GM12878 (cell line): Measurements from ENCODE around the gene LENEP. TPM values are rescaled to one million over a fixed set of nuclear protein-coding genes. Genes with fewer than 3 reads are reported as not detected.

Source experiments
- BMI1 ChIP-seq: fragments of 450-650 bp; IDR thresholded peaks from 2 replicates; pipeline ENCODE4 v1.6.1; 2016; ENCODE audit warnings: mild to moderate bottlenecking, moderate library complexity, borderline replicate concordance
- CREB1 ChIP-seq: IDR thresholded peaks from 2 replicates; pipeline ENCODE4 v1.6.1; 2012; ENCODE audit warnings: low read depth, mild to moderate bottlenecking, inconsistent platforms
- EGR1 ChIP-seq, 2 experiments: IDR thresholded peaks; 1 replicate in 1 of 2; 2 replicates in 1 of 2; pipeline ENCODE4 v1.6.1; 2011 to 2012; ENCODE audit warnings: low read depth in 2 of 2, low read length in 2 of 2, borderline replicate concordance in 1 of 2, mild to moderate bottlenecking in 1 of 2, moderate library complexity in 1 of 2
- EP300 ChIP-seq, 2 experiments: fragments of 150-350 bp in 1 of 2; IDR thresholded peaks; 2 replicates each; pipeline ENCODE4 v1.6.1; 2011 to 2012; ENCODE audit warnings: low read depth in 2 of 2, low read length in 2 of 2, borderline replicate concordance in 1 of 2, improper control_type of control experiment in 1 of 2, inconsistent platforms in 1 of 2; ENCODE audit not compliant: control insufficient read depth in 1 of 2
- GATAD2B ChIP-seq: fragments of 450-650 bp; conservative IDR thresholded peaks from 2 replicates; pipeline ENCODE4 v1.6.1; 2017; ENCODE audit warnings: low read depth, mild to moderate bottlenecking, moderate library complexity
- HDGF ChIP-seq: fragments of 450-650 bp; IDR thresholded peaks from 2 replicates; pipeline ENCODE4 v1.6.1; 2016; ENCODE audit warnings: antibody characterized with exemption
- IKZF1 ChIP-seq: fragments of 450-650 bp; conservative IDR thresholded peaks from 2 replicates; pipeline ENCODE4 v1.6.1; 2017; ENCODE audit warnings: antibody characterized with exemption, mild to moderate bottlenecking
- LARP7 ChIP-seq: fragments of 450-650 bp; IDR thresholded peaks from 2 replicates; pipeline ENCODE4 v1.6.1; 2017; ENCODE audit warnings: mild to moderate bottlenecking
- MTA2 ChIP-seq: fragments of 450-650 bp; IDR thresholded peaks from 2 replicates; pipeline ENCODE4 v1.6.1; 2016; ENCODE audit warnings: low read depth, mild to moderate bottlenecking, moderate library complexity
- POLR2A ChIP-seq: IDR thresholded peaks from 2 replicates; pipeline ENCODE4 v1.6.1; 2011; ENCODE audit warnings: low read depth, mild to moderate bottlenecking, low read length
- POLR2AphosphoS2 ChIP-seq: IDR thresholded peaks from 2 replicates; pipeline ENCODE4 v1.6.1; 2011; ENCODE audit warnings: low read depth, mild to moderate bottlenecking, low read length, improper control_type of control experiment, moderate library complexity
- RAD21 ChIP-seq: IDR thresholded peaks from 2 replicates; pipeline ENCODE4 v1.6.1; 2011; ENCODE audit warnings: mild to moderate bottlenecking, low read depth, low read length, moderate library complexity; ENCODE audit not compliant: insufficient read depth
- RAD51 ChIP-seq: fragments of 450-650 bp; IDR thresholded peaks from 2 replicates; pipeline ENCODE4 v1.6.1; 2016; ENCODE audit warnings: moderate library complexity, mild to moderate bottlenecking, inconsistent platforms
- SMARCA5 ChIP-seq: fragments of 450-650 bp; IDR thresholded peaks from 2 replicates; pipeline ENCODE4 v1.6.1; 2017; ENCODE audit warnings: mild to moderate bottlenecking
- SMC3 ChIP-seq: IDR thresholded peaks from 2 replicates; pipeline ENCODE4 v1.6.1; 2011; ENCODE audit warnings: low read length, improper control_type of control experiment, borderline replicate concordance
- SREBF2 ChIP-seq: IDR thresholded peaks from 2 replicates; pipeline ENCODE4 v1.6.1; 2012; ENCODE audit warnings: mild to moderate bottlenecking, low read length
- SUZ12 ChIP-seq: fragments of 200-600 bp; sonication (generic); IDR thresholded peaks from one replicate; pipeline ENCODE4 v1.6.1; 2018; ENCODE audit warnings: antibody characterized with exemption, mild to moderate bottlenecking; ENCODE audit not compliant: unreplicated experiment
- TBL1XR1 ChIP-seq: IDR thresholded peaks from 2 replicates; pipeline ENCODE4 v1.6.1; 2012; ENCODE audit warnings: low read depth, low read length, improper control_type of control experiment
- TCF3 ChIP-seq: IDR thresholded peaks from 2 replicates; pipeline ENCODE4 v1.6.1; 2012; ENCODE audit warnings: low read depth, mild to moderate bottlenecking, low read length, borderline replicate concordance; ENCODE audit not compliant: insufficient read depth
- polyA plus RNA-seq, 11 experiments: library from polyadenylated mRNA; depleted of rRNA in 4 of 11; unstranded in 6 of 11; stranded (reverse) in 5 of 11; fragments of >200 nt; fragmentation: Nextera tagmentation in 4 of 11; fragmentation: Illumina TruSeq in 1 of 11; extraction: Ambion mirVana in 4 of 11; extraction: Trizol in 1 of 11; gene quantifications; 1 replicate in 1 of 11; 2 replicates in 10 of 11; pipeline versions ENCODE4 v1.2.1 to v1.2.3, GENCODE V29; 2011 to 2016; ENCODE audit warnings: inconsistent platforms in 2 of 11, missing spikeins in 2 of 11, low read depth in 1 of 11
- total RNA-seq, 4 experiments: library from RNA; depleted of rRNA in 3 of 4; stranded (reverse); fragments of >200 nt in 3 of 4; fragmentation: Illumina TruSeq in 1 of 4; extraction: Trizol in 1 of 4; gene quantifications; 2 replicates each; pipeline versions ENCODE4 v1.2.1 to v1.2.3, GENCODE V29; 2013 to 2021
- TF ChIP-seq, protein P1 (sequence below): fragments of 450-650 bp; IDR thresholded peaks from 2 replicates; pipeline ENCODE4 v1.6.1; 2016; ENCODE audit warnings: mild to moderate bottlenecking
- TF ChIP-seq, protein P2 (sequence below): fragments of 450-650 bp; IDR thresholded peaks from 2 replicates; pipeline ENCODE4 v1.6.1; 2017; ENCODE audit warnings: low read depth, mild to moderate bottlenecking, moderate library complexity
- TF ChIP-seq, protein P3 (sequence below): IDR thresholded peaks from 2 replicates; pipeline ENCODE4 v1.6.1; 2012; ENCODE audit warnings: improper control_type of control experiment, low read depth, low read length; ENCODE audit not compliant: insufficient replicate concordance

LENEP gene
- total and polyA plus RNA-seq, 10 of the 15 experiments (the other 5 are each of a cell fraction or from before 2014, with no cell fraction given): 0.27 to 1.1 (median 0.64) TPM; not detected in 7

DNA sequence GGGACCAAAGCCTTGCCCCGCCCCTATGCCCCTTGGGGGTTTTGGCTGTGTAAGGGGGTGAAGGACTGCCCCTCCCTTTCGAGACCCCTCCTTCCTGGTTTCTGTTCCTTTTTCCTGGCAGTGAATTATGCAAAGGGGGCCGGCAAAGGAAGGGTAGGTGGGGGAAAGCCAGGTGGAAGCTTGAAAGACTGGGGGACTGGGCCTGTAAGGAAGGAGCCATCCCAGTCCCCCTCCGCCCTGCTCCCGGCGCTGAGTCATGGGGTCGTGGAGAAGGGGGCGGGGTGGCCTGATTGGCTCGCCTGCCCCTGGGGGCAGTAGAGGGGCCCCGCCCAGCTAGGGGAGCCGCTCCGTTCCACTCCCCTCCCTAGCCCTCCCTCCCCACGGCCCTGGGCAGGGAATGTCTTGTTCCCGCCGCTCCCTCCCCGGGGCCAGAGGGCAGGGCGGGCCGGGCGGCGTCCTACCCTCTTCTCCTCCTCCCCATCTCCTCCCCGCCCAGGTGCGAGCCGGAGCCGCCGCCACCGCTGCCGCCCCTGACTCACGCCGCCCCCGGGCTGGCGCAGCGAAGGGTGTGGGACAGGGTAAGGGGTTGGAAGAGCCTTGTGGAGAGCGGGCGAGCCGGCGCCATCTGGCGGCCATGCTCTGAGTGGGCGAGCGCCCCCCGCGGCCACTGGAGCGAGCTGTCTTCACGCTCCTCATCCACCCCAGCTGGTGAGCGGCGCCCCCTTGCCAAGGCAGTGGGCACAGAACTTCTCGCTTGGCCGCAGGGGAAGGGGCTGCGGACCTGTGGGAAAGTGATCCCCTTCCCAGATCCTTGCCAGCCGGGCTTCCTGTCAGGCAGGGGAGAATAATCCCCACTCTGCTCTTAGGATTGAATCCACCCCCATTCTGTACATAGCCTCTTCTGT, 23.9 kb downstream of the LENEP start (continued):
- TF ChIP-seq, protein P1, sequence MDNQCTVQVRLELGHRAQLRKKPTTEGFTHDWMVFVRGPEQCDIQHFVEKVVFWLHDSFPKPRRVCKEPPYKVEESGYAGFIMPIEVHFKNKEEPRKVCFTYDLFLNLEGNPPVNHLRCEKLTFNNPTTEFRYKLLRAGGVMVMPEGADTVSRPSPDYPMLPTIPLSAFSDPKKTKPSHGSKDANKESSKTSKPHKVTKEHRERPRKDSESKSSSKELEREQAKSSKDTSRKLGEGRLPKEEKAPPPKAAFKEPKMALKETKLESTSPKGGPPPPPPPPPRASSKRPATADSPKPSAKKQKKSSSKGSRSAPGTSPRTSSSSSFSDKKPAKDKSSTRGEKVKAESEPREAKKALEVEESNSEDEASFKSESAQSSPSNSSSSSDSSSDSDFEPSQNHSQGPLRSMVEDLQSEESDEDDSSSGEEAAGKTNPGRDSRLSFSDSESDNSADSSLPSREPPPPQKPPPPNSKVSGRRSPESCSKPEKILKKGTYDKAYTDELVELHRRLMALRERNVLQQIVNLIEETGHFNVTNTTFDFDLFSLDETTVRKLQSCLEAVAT: no peak; the same call in 1 of the 2 replicates
- TF ChIP-seq POLR2AphosphoS2: peak; percentile 62
- TF ChIP-seq CREB1: no peak
- no peak for TF ChIP-seq SREBF2
- peak; percentile 69 for TF ChIP-seq POLR2A
- TF ChIP-seq BMI1: no peak
- TF ChIP-seq TCF3: peak; percentile 65; the same call in 1 of the 2 replicates
- TF ChIP-seq RAD21: peak; percentile 64
- TF ChIP-seq IKZF1: peak; percentile 92
- peak; percentile 100 for TF ChIP-seq SMARCA5
- TF ChIP-seq GATAD2B: peak; percentile 93
- no peak for TF ChIP-seq RAD51
- peak; percentile 91 for TF ChIP-seq SMC3
- peak in 1 of 2 experiments; percentile 88; a peak in 2 of 3 replicates for TF ChIP-seq EGR1 (IDR thresholded peaks at IDR 0.05; ENCODE audit: borderline replicate concordance in 1 of 2, low read depth in 2 of 2, low read length in 2 of 2)
- peak; percentile 34; the same call in 1 of the 2 replicates for TF ChIP-seq MTA2
- TF ChIP-seq, protein P2, sequence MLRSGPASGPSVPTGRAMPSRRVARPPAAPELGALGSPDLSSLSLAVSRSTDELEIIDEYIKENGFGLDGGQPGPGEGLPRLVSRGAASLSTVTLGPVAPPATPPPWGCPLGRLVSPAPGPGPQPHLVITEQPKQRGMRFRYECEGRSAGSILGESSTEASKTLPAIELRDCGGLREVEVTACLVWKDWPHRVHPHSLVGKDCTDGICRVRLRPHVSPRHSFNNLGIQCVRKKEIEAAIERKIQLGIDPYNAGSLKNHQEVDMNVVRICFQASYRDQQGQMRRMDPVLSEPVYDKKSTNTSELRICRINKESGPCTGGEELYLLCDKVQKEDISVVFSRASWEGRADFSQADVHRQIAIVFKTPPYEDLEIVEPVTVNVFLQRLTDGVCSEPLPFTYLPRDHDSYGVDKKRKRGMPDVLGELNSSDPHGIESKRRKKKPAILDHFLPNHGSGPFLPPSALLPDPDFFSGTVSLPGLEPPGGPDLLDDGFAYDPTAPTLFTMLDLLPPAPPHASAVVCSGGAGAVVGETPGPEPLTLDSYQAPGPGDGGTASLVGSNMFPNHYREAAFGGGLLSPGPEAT: peak; percentile 39
- TF ChIP-seq HDGF: peak; percentile 86
- TF ChIP-seq, protein P3, sequence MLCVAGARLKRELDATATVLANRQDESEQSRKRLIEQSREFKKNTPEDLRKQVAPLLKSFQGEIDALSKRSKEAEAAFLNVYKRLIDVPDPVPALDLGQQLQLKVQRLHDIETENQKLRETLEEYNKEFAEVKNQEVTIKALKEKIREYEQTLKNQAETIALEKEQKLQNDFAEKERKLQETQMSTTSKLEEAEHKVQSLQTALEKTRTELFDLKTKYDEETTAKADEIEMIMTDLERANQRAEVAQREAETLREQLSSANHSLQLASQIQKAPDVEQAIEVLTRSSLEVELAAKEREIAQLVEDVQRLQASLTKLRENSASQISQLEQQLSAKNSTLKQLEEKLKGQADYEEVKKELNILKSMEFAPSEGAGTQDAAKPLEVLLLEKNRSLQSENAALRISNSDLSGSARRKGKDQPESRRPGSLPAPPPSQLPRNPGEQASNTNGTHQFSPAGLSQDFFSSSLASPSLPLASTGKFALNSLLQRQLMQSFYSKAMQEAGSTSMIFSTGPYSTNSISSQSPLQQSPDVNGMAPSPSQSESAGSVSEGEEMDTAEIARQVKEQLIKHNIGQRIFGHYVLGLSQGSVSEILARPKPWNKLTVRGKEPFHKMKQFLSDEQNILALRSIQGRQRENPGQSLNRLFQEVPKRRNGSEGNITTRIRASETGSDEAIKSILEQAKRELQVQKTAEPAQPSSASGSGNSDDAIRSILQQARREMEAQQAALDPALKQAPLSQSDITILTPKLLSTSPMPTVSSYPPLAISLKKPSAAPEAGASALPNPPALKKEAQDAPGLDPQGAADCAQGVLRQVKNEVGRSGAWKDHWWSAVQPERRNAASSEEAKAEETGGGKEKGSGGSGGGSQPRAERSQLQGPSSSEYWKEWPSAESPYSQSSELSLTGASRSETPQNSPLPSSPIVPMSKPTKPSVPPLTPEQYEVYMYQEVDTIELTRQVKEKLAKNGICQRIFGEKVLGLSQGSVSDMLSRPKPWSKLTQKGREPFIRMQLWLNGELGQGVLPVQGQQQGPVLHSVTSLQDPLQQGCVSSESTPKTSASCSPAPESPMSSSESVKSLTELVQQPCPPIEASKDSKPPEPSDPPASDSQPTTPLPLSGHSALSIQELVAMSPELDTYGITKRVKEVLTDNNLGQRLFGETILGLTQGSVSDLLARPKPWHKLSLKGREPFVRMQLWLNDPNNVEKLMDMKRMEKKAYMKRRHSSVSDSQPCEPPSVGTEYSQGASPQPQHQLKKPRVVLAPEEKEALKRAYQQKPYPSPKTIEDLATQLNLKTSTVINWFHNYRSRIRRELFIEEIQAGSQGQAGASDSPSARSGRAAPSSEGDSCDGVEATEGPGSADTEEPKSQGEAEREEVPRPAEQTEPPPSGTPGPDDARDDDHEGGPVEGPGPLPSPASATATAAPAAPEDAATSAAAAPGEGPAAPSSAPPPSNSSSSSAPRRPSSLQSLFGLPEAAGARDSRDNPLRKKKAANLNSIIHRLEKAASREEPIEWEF: no peak
- TF ChIP-seq LARP7: peak; percentile 74
- no peak for TF ChIP-seq SUZ12
- 0 out of 2 replicates have a peak, but pooled peaks have one; percentile 11 for TF ChIP-seq TBL1XR1
- TF ChIP-seq EP300 (IDR thresholded peaks at IDR 0.05; ENCODE audit: borderline replicate concordance in 1 of 2, control insufficient read depth in 1 of 2, low read depth in 2 of 2, low read length in 2 of 2): 0 out of 4 replicates have a peak, but pooled peaks of 1 of the 2 experiments have one; percentile 26
